IPS-NIHi7 (cell line): ENCODE data around the gene AFF3.

Experiments used
- DNase-seq: peaks from one replicate; pipeline ENCODE4 v3.0.0; 2012; ENCODE audit warnings: mixed read lengths; ENCODE audit errors: extremely low spot score

Gene AFF3

DNA sequence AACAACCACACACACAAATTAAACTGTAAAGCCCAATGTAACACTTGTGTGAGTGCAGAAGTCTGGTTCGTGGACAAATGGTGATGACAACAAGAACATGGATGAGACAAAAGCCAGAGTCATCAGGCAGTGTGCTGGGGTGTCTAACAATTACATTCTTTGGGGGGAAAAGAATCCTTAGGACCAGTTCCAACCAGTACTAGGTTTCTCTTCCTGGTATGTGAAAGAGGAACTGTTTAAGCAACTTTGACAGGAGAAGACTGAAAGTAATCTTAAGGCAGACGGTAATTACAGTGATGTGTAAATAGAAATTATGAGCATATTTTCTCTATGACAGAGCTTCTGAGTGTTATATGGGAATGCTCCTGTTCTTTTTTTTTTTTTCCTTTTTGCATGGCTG is 133.4 kb downstream of the AFF3 start:
- no peak for DNase-seq

- no peak for DNase-seq
These were observed 135.9 kb downstream of the AFF3 start for GRCh38 chr2:100006516-100006915.

GRCh38 chr2:100004959-100005387 is 137.4 kb downstream of the AFF3 start:
- no peak for DNase-seq

DNA sequence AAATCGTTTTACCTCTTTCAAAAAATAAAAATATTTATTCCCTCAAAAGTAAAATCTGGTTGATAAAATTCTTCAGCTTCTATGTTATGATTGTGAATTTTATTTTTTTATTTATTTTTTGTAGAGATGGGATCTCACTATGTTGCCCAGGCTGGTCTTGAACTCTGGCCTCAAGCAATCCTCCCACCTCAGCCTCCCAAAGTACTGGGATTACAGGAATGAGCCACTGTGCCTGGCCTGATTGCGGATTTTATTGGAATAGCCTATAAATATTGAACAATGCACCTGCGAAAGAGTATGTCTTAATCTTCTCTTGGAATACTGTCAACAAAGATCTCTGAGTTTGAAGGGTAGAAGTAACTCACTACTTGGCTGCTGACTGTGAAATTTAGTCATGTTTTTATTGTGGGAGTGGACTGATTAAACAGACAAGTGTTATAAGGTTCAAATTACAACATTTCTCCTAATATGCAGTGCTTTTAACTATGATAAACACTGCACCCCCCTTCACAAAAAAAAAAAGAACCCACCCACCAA is 138.0 kb downstream of the AFF3 start:
- no peak for DNase-seq

- DNase-seq: no peak
These were observed 140.3 kb downstream of the AFF3 start for GRCh38 chr2:100002059-100002458.

DNA sequence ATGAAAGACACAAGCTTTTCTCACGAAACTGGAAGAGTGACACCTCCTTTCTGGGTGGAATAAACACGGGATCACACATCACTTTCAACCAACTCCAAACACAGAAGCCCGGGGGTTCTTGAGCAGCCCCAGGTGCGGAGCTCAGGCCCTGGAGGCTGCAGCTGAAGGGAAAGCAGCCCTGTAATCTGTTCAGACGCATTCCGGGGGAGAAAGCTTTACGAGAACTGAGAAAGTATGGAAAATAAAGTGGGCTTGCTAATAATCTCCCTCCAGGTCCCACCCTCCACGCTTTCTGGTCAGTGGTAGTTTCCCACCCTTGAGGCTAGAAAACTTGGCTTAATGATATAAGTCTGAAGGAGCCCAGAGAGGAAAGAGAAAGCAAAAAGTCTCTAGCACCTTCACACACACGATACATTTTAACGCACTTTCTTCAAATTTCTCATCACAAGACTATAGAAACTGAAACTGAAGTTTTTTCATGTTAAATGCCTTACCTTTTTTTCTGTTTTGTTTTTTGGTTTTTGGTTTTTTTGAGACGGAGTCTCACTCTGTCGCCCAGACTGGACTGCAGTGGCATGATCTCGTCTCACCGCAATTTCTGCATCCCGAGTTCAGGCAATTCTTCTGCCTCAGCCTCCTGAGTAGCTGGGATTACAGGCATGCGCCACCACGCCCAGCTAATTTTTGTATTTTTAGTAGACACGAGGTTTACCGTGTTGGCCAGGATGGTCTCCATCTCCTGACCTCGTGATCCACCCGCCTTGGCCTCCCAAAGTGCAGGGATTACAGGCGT is 141.3 kb downstream of the AFF3 start:
- DNase-seq: no peak

DNA sequence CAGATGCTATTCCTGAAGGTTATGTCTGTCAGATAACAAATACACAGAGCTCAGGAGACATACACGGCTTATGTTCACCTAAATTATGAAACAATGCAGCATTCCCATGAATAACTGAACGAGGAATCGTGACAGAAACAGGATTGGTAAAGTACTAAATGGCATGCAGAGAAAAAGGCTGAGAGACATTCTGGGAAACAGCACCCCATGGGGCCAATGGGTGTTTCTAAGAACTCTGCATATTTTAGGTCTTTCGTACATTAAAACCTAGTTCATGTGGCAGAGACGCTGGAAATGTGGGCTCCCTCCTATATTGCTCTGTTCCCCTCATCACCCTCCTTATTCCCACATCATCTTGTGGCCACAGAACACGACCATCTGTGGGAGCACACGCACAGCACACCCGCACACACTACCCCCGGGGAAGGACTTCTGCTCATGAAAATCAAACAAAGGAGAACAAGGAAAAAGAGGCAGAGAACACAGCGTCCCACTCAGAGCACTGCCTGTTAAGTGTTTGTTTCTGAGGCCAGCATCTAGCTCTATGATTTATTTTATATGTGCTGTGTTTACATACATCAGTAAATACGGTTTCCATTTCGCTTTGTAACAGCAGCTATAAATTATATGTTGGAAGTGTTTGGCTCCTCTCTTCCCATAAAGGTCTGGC is 143.6 kb downstream of the AFF3 start:
- no peak for DNase-seq

GRCh38 chr2:99989905-99990304 is 152.5 kb downstream of the AFF3 start:
- no peak for DNase-seq

DNA sequence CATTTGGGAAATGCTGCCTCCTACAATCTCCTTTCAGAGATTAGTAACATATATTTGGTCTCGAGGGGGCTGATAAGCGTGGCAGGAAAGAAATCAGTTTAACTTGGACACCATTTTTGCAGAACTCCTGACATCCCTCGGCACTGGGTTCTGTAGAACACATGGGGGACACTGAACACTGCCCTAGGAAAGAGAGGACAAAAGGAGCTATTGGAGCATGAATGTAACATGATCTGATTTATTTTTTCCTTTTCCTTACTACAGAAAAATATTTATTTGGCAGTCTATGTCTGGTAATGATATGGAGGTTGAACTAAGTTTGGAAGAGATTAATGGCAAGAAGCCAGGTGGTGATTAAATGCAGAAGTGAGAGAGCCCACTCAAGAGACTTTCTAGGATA is 153.8 kb downstream of the AFF3 start:
- DNase-seq: no peak

- DNase-seq: no peak
These were observed 155.2 kb downstream of the AFF3 start for GRCh38 chr2:99987160-99987559.

DNA sequence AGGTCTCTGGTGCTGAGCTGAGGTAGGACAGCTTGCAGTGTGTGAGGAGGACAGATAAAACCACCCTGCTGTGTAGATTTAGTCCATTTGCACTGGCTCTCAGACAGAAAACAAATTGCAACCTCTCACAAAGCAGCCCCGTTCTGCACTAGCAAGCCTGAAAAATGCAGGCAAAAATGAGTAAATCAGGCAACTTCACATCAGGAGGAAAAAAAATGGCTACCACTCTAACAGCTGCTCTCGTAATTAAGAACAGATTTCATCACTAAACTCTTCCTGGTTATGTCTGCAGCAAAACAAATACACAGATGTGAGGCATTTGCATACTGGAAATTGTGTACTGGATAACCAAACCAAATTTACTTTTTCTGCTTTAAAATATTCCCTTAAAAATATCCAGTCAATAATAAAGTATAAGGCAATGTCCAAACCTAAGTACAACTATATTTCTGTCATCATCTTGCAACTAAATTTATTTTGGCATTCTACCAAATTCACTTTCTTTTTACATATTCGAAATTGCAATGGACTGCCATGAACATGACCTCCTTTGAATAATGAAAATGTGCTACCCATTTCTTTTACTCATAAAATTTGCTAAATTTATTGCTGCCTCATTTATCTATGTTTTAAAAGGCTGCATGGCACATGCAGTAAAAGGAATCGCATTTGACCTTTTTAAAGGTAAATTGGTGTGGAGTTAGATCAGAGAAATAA is 157.4 kb downstream of the AFF3 start:
- DNase-seq: no peak

GRCh38 chr2:99982744-99983143 is 159.6 kb downstream of the AFF3 start:
- no peak for DNase-seq

- no peak for DNase-seq
These were observed 160.6 kb downstream of the AFF3 start for GRCh38 chr2:99981840-99982239.

- no peak for DNase-seq
These were observed 162.2 kb downstream of the AFF3 start for GRCh38 chr2:99980176-99980575.

- DNase-seq: no peak
These were observed 164.4 kb downstream of the AFF3 start for GRCh38 chr2:99977966-99978365.

DNA sequence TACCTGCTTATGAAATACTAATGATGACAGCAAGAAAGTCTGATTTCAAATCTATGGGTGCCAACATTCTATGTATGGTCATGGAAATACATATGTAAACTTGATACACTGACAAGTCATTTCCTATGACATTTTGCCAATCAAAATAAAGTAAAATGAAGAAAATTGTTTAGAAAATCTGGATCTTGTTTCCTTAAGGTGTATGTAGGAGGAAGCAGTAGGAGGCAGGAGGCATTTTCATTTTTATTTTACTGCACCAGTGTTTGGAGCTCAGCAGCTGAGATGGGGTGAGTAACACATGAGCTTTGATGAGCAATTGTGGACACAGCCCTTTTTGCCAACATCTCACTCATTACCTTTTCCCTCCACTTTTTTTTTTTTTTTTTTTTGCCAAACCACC is 167.0 kb downstream of the AFF3 start:
- DNase-seq: no peak

DNA sequence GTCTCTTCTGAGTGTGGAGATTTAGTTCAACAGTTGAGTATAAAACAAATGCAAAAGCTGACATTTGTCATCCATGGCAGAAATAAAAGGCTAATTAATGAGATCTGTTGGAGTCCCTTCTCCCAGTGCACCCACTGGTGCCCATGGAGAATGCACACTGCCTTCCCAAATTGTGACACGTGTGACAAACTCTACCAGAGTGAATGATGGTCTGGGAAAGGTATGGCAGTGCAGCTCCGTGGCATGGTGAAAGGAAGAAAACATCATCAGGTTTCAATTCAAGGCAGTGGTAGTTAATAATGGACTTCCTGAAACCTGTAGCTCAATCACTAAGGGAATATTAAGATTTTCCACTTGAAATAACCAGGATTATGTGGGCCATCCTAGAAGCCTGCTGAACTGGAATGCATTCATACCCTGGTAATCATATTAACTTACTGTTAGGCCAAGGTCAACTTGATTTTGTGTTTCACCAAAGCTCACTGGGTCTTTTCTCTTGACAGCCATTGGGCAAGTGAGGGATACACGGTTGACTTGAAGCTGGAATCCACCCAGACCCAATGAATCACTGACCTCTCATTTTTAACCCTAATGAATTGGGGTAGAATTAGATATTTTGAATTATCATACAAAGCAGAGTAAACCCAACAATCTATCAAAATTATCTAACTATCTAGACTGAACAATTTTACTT is 167.6 kb downstream of the AFF3 start:
- DNase-seq: no peak

DNA sequence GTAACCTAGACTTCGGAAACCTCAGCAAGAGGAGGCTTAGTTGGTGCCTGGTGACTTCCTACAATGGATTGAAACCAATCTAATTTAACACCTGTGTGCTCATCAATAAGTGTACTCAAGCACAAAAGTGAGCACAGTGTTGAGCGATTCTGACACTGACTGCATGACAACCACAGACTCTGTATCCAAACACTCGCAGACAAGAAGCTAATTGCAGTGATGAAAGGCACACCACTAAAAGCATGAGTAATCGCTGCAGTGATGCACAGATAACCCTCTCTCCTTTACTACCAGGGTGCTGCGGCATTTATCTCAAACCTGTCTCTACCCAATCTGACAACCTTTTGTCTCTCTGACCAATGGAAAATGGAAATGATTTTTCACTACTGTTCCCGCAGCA is 168.1 kb downstream of the AFF3 start:
- no peak for DNase-seq

DNA sequence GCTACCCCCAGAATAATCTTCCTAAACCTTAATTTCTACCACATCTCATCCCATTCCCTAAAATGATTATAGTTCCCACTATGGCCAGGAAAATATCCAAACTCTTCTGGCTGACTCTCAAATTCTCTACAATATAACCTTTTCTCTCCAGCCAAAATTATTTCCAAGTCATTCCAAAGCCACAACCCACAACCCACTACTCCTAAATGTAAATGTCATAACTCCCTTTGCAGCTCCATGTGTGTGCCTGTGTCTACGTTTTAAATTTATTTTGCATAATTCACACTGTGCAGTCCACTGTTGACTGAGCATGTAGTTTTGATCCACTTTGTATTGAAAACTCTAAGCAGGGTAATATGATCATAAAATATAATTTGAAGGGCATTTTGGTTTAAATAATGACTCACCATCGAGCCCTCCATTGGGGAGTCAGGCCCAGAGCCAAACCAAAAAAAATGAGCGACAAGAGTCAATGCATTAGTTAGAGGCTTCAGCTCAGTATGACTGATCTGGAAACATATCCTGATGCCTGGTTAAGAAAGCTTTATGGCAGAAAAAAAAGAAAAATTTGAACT is 171.0 kb downstream of the AFF3 start:
- no peak for DNase-seq

DNA sequence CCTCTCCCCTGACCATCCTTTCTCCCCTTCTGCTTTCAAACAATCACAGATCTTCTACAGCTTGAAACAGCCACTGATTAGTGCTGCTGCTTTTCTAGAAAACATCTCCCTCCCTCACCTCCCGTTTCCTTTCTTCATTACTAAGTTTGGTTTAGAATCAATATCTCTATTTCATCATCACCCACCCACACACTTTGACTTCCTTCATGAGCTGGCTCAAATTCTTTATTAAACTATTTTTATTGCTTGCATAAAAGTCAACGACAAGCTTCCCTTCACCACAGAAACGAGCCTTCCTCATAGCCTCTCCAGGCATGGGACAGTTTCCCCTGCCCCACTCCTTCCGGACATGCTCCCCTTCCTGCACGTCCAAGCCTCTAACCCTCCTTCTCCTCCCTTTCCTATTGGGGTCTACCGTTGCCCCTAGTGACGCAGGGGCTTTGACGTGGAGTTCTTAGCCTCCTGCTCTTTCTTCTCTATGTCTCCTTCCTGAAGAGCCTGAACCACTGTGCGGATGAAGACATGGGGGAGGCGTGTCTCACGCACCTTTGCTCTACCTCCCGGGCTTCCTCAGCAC is 172.0 kb downstream of the AFF3 start:
- DNase-seq: no peak
